ENCODE results near the gene MACF1. TPM values are rescaled to one million over a fixed set of nuclear protein-coding genes. Genes with fewer than 3 reads are reported as not detected.
A peak's percentile ranks its signal among the peaks of the same experiment; 100 is the strongest.

Gene MACF1
- total RNA-seq, 4 donors from 2014 or later, result 82.1 to 247 (median 154) TPM

DNA sequence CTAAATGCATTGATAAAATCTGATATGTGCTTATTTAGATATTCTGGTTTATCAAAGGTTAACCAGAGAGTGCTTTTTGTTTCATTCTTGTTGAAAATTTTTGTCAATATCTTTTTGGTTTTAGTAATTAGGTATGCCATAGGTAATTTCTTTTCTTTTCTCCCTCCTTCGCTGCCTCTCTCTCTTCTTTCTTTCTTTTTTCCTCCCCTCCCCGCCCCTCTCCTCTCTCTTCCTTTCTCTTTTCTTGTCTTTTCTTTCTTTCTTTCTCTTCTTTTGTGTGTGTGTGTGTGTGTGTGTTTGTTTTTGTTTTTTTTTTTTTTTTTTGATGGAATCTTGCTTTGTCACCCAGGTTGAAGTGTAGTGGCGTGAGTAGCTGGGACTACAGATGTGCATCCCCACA lies 14.4 kb upstream of the MACF1 start:
- Histone ChIP-seq H3K27ac (no peak overlapping the region), H3K9me3 (no peaks in the 10 kb centered on the region), H3K4me1 (peaks cover 19 to 58% (median 40%) of the 10 kb centered on the region in 3 donors), H3K4me3 (no peak overlapping the region), H3K36me3 (no peaks in the 10 kb centered on the region), H3K27me3 (no peaks in the 10 kb centered on the region)
- 83 to 95% methylated on average over 3 of the region's 3 CpGs for WGBS, 2 donors
- no peak for TF ChIP-seq POLR2A (IDR thresholded peaks at IDR 0.05)
- DNase-seq, result no peak
- intact Hi-C loops (cut with DNase I), result loop anchor here (5.0 kb wide), 2 partner anchors 67 to 83 kb away; no protein-coding TSS in a partner anchor

DNA sequence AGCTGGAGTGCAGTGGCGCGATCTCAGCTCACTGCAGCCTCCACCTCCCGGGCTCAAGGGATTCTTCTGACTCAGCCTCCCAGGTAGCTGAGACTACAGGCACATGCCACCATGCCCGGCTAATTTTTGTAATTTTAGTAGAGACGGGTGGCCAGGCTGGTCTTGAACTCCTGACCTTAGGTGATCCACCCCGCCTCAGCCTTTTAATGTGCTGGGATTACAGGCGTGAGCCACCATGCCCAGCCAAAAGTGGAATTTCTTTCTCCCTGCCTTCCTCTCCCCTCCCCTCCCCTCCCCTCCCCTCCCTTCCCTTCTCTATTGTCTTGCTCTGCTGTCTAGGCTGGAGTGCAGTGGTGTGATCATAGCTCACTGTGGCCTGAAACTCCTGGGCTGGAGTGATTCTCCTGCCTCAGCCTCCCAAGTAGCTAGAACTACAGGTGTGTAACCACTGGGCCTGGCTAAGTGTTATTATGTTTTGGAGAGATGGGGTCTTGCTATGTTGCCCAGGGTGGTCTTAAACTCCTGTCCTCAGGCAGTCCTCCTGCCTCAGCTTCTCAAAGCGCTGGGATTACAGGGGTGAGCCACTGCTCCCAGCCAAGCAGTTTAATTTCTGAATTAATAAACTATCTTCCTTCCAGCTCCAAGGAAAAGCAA lies 10.0 kb upstream of the MACF1 start:
- no peak for DNase-seq
- peak overlapping the region; percentile 53 to 92 (median 74) for H3K27ac ChIP-seq
- no peaks in the 10 kb centered on the region for H3K27me3 ChIP-seq
- WGBS, 2 donors, result 47 to 60% methylated on average over 5 to 8 of the region's 8 CpGs
- TF ChIP-seq, protein P1, sequence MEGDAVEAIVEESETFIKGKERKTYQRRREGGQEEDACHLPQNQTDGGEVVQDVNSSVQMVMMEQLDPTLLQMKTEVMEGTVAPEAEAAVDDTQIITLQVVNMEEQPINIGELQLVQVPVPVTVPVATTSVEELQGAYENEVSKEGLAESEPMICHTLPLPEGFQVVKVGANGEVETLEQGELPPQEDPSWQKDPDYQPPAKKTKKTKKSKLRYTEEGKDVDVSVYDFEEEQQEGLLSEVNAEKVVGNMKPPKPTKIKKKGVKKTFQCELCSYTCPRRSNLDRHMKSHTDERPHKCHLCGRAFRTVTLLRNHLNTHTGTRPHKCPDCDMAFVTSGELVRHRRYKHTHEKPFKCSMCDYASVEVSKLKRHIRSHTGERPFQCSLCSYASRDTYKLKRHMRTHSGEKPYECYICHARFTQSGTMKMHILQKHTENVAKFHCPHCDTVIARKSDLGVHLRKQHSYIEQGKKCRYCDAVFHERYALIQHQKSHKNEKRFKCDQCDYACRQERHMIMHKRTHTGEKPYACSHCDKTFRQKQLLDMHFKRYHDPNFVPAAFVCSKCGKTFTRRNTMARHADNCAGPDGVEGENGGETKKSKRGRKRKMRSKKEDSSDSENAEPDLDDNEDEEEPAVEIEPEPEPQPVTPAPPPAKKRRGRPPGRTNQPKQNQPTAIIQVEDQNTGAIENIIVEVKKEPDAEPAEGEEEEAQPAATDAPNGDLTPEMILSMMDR (IDR thresholded peaks at IDR 0.05), result no peak
- no peak for TF ChIP-seq POLR2A (IDR thresholded peaks at IDR 0.05)
- H3K36me3 ChIP-seq, result no peaks in the 10 kb centered on the region
- H3K4me3 ChIP-seq, result no peak overlapping the region
- H3K9me3 ChIP-seq, result no peaks in the 10 kb centered on the region
- intact Hi-C loops (cut with DNase I), result loop anchor here (5.0 kb wide), 2 partner anchors 63 to 87 kb away; no protein-coding TSS in a partner anchor
- peaks cover 20 to 72% (median 57%) of the 10 kb centered on the region in 3 donors for H3K4me1 ChIP-seq

DNA sequence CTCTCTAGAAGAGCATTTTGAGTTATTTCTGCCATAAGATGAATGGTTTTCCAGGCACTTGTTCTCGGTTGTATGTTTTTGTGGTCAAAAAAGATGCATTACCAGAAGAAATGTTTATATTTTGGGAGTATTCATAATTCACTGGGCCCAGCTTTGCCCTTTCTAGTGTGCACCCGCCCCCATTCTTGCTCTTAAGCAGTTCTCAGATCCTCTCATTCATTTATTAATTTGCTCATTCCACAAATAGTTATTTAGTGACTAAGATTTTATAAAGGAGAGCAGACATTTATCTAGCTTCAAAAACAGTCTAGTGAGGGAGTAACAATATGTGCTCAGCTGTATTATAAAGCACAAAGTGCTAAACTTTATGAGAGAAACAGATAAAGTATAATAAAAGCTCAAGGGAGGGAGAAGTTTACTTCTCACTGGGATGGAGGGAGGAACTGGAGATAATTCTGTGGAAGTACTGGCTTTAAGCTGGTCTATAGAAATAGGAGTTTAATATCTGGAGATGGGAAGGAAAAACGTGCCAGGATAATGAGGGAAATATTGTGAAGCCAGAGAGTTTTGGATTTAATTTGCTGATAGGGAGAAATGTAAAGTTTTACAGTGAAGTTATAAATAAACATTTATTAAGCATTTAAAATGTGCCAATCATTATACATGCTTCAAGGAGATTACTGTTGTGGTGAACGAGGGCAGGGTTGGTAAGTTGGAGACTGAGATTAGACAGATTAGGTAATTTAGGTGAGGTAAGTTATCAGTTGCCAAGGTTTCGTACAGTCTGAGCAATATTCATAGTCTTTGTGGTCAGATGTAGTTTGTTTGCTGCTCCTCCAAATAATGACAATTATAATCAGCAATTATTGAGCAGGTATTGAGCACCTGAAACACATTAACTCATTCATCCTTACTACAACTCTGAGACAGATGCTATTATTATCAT lies 9.1 kb upstream of the MACF1 start:
- Histone ChIP-seq H3K27ac (peak overlapping the region; percentile 53 to 92 (median 74)), H3K27me3 (no peaks in the 10 kb centered on the region), H3K36me3 (no peaks in the 10 kb centered on the region), H3K9me3 (no peaks in the 10 kb centered on the region), H3K4me1 (peaks cover 20 to 72% (median 59%) of the 10 kb centered on the region in 3 donors), H3K4me3 (no peak overlapping the region)
- no peak for DNase-seq
- intact Hi-C loops (cut with DNase I), result no loop called here
- 39 to 48% methylated on average over 5 of the region's 5 CpGs for WGBS, 2 donors
- TF ChIP-seq, protein P1 (IDR thresholded peaks at IDR 0.05), result no peak
- no peak for TF ChIP-seq POLR2A (IDR thresholded peaks at IDR 0.05)

DNA sequence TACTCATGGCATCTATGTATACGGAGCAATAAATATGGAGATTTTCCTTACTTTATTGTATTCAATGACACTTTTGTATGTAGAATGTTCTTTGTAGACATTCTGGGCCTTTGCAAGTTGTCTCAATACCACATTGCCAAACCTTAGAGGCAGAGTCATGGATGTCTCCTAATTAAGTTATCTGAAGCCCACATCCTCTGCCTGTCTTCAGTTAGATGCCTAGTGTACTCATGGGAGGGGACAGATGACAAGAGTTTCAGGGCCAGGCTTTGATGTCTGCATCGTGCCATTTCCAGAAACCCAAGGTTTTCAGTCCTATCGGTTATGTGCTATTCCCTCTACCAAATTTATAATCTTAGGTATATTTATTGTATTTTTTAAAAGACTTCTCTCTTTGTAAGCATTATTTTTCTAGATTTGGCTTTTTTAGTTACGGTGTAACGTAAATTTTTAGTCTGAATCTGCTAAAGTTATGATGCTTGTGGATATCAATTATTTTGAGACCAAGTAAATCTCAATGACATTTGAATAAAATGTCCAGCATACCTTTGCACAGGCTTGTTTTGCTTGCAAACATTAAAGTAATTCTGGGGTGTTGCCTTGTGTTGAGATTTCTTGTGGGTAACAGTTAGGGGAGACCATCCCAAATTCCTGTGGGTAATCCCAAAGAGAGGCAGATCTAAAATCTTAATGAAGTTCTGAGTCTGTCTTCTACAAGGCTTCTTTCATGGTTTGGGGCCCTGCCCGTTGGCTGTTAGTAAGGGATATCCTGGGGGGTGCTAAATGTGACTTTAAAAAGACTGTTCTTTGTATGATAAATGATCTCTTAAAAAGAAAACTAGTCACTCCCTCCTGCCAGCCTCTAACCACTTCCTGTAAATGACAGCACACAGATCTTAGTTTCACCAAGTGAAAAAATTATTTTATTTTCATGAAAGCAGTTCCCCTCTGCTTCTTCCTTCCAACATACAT lies 8.0 kb upstream of the MACF1 start:
- peaks cover 20 to 68% (median 57%) of the 10 kb centered on the region in 3 donors for H3K4me1 ChIP-seq

More for the DNA sequence above, 8.0 kb upstream of the MACF1 start:
- intact Hi-C loops (cut with DNase I), result no loop called here
- WGBS, 2 donors, result 58 to 63% methylated on average over 6 of the region's 6 CpGs
- H3K4me3 ChIP-seq, result no peak overlapping the region
- H3K27me3 ChIP-seq, result no peaks in the 10 kb centered on the region
- H3K9me3 ChIP-seq, result no peaks in the 10 kb centered on the region
- H3K27ac ChIP-seq, result peak overlapping the region; percentile 30 to 92 (median 74)
- TF ChIP-seq, protein P1 (IDR thresholded peaks at IDR 0.05), result no peak
- no peak for TF ChIP-seq POLR2A (IDR thresholded peaks at IDR 0.05)
- no peak for DNase-seq
- no peaks in the 10 kb centered on the region for H3K36me3 ChIP-seq
